ENCODE data around the gene DPPA5. TPM values are rescaled to one million over a fixed set of nuclear protein-coding genes. Genes with fewer than 3 reads are reported as not detected.
"Not testable (repeated sequence)": the region's sequence is repeated elsewhere in the genome, so short reads cannot be mapped to it uniquely, and the experiment has no call there.

The DPPA5 gene
- total and polyA plus RNA-seq, 5 donors from 2014 or later, result not detected

DNA sequence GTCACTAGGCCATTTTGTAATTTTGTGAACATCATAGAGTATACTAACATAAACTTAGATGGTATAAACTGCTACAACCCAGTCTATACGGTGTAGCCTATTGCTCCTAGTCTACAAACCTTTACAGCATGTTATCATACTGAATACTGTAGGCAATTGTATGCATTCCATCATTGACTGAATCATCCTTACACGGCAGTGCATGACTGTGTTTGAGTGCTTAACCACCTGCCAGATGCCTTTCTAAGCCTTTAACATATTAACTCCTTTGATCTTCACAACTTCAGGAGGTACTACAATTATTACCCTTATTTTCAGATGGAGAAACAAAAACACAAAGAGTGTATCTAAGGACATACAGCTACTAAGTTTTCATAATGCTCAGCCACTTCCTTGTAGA, 14.0 kb downstream of the DPPA5 start:
- Mint-ChIP-seq H3K9me3 (no peaks in the 10 kb centered on the region), H3K36me3 (no peaks in the 10 kb centered on the region), H3K4me1 (no peaks in the 10 kb centered on the region), H3K27me3 (peaks cover 28% of the 10 kb centered on the region), H3K27ac (no peak overlapping the region), H3K4me3 (no peak overlapping the region)
- no peaks in the 10 kb centered on the region for H3K27me3 ChIP-seq (ENCODE audit: control insufficient read depth, insufficient read depth, low read length)
- H3K36me3 ChIP-seq (ENCODE audit: control insufficient read depth, insufficient read depth, low read length), result no peaks in the 10 kb centered on the region
- no peaks in the 10 kb centered on the region for H3K9me3 ChIP-seq (ENCODE audit: control insufficient read depth in 2 of 2, low read length in 2 of 2)
- ATAC-seq (ENCODE audit: low read depth in 2 of 2) (no peak), DNase-seq (no peak)
- H3K4me1 ChIP-seq (ENCODE audit: control insufficient read depth, insufficient read depth, low read length, poor library complexity, severe bottlenecking), result no peaks in the 10 kb centered on the region
- no peak overlapping the region for H3K4me3 ChIP-seq (ENCODE audit: low read depth, low read length)
- no peak overlapping the region for H3K27ac ChIP-seq (ENCODE audit: insufficient read depth, low read length, poor library complexity, severe bottlenecking)

DNA sequence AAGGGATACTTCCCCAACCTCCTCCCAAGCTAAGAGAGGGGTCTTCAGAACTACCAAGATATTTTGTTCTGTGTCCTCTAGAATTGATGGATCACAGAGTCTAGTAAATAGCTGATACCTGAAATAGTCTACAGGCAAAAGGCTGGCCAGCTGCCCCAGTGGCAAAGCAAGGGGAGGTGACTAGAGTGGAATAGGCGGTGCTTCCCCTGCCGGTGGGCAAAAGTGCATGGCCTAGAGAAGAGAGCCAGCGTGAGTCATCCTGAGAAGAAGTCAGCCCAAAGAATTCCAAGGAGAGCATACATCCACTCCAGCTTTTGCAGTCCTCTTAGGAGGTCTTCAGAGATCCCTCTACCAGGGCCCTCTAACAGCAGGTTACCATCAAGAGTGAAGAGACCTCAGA, 14.7 kb downstream of the DPPA5 start:
- H3K27ac Mint-ChIP-seq, result no peak overlapping the region
- DNase-seq, result no peak
- no peaks in the 10 kb centered on the region for H3K36me3 ChIP-seq (ENCODE audit: control insufficient read depth, insufficient read depth, low read length)
- peaks cover 23% of the 10 kb centered on the region for H3K27me3 Mint-ChIP-seq
- no peak for ATAC-seq (ENCODE audit: low read depth in 2 of 2)
- no peaks in the 10 kb centered on the region for H3K27me3 ChIP-seq (ENCODE audit: control insufficient read depth, insufficient read depth, low read length)
- no peaks in the 10 kb centered on the region for H3K4me1 ChIP-seq (ENCODE audit: control insufficient read depth, insufficient read depth, low read length, poor library complexity, severe bottlenecking)
- no peaks in the 10 kb centered on the region for H3K9me3 Mint-ChIP-seq
- no peaks in the 10 kb centered on the region for H3K4me1 Mint-ChIP-seq
- H3K27ac ChIP-seq (ENCODE audit: insufficient read depth, low read length, poor library complexity, severe bottlenecking), result no peak overlapping the region
- H3K36me3 Mint-ChIP-seq, result no peaks in the 10 kb centered on the region
- no peak overlapping the region for H3K4me3 Mint-ChIP-seq
- no peaks in the 10 kb centered on the region for H3K9me3 ChIP-seq (ENCODE audit: control insufficient read depth in 2 of 2, low read length in 2 of 2)
- no peak overlapping the region for H3K4me3 ChIP-seq (ENCODE audit: low read depth, low read length)

DNA sequence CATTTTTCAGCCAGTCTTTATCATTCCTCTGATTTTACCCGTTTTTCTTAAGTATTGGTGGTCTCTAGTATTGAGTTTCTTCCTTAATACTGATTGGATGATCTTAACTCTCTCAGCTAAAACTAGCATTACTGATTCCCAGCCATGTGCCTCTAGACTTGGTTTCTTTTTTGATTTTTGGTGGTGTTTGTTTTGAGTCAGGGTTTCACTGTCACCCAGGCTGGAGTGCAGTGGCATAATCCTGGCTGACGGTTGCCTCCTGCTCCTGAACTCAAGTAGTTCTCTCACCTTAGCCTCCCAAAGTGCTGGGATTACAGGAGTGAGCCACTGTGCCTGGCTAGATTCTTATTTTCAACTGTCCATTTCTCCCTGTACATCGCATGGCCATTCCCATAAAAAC, 24.9 kb downstream of the DPPA5 start:
- peak in 1 of 3 donors; percentile 9 for DNase-seq
- H3K27me3 Mint-ChIP-seq, result peaks cover 23% of the 10 kb centered on the region
- H3K36me3 ChIP-seq (ENCODE audit: control insufficient read depth, insufficient read depth, low read length), result no peaks in the 10 kb centered on the region
- no peaks in the 10 kb centered on the region for H3K36me3 Mint-ChIP-seq
- no peaks in the 10 kb centered on the region for H3K9me3 ChIP-seq (ENCODE audit: control insufficient read depth in 2 of 2, low read length in 2 of 2)
- no peak overlapping the region for H3K4me3 ChIP-seq (ENCODE audit: low read depth, low read length)
- H3K27ac Mint-ChIP-seq, result no peak overlapping the region
- H3K4me3 Mint-ChIP-seq, result no peak overlapping the region
- no peak overlapping the region for H3K27ac ChIP-seq (ENCODE audit: insufficient read depth, low read length, poor library complexity, severe bottlenecking)
- ATAC-seq (ENCODE audit: low read depth in 2 of 2), result no peak
- no peaks in the 10 kb centered on the region for H3K4me1 ChIP-seq (ENCODE audit: control insufficient read depth, insufficient read depth, low read length, poor library complexity, severe bottlenecking)
- no peaks in the 10 kb centered on the region for H3K9me3 Mint-ChIP-seq
- H3K27me3 ChIP-seq (ENCODE audit: control insufficient read depth, insufficient read depth, low read length), result peaks cover 13% of the 10 kb centered on the region
- peaks cover 0 to 5% (median 1%) of the 10 kb centered on the region in 4 donors for H3K4me1 Mint-ChIP-seq

DNA sequence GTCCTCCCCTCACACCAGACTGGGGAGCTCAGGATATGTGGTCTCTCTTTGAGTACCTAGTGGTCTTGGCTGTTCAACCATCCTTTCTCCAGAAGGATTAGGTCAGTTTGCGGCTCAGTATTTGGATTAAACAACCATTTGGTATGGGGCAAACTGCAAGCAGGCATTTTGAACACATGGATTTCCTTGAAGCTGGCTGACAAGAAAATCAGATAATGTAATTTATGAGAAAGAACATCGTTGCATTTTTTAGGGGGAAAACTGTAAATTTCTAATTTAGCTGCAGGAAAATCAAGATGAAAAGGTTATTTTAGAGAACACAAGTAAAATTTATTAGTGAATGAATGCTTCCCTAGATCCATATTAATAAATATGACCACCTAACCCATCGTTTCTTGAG, 25.3 kb downstream of the DPPA5 start:
- no peak overlapping the region for H3K27ac ChIP-seq (ENCODE audit: insufficient read depth, low read length, poor library complexity, severe bottlenecking)
- Mint-ChIP-seq H3K36me3 (no peaks in the 10 kb centered on the region), H3K27ac (no peak overlapping the region), H3K27me3 (peaks cover 23% of the 10 kb centered on the region), H3K4me3 (no peak overlapping the region), H3K9me3 (no peaks in the 10 kb centered on the region), H3K4me1 (peaks cover 0 to 5% (median 1%) of the 10 kb centered on the region in 4 donors)
- H3K9me3 ChIP-seq (ENCODE audit: control insufficient read depth in 2 of 2, low read length in 2 of 2), result no peaks in the 10 kb centered on the region
- no peak for DNase-seq
- H3K4me3 ChIP-seq (ENCODE audit: low read depth, low read length), result no peak overlapping the region
- H3K36me3 ChIP-seq (ENCODE audit: control insufficient read depth, insufficient read depth, low read length), result no peaks in the 10 kb centered on the region
- no peaks in the 10 kb centered on the region for H3K4me1 ChIP-seq (ENCODE audit: control insufficient read depth, insufficient read depth, low read length, poor library complexity, severe bottlenecking)
- ATAC-seq (ENCODE audit: low read depth in 2 of 2), result no peak
- H3K27me3 ChIP-seq (ENCODE audit: control insufficient read depth, insufficient read depth, low read length), result peaks cover 13% of the 10 kb centered on the region

DNA sequence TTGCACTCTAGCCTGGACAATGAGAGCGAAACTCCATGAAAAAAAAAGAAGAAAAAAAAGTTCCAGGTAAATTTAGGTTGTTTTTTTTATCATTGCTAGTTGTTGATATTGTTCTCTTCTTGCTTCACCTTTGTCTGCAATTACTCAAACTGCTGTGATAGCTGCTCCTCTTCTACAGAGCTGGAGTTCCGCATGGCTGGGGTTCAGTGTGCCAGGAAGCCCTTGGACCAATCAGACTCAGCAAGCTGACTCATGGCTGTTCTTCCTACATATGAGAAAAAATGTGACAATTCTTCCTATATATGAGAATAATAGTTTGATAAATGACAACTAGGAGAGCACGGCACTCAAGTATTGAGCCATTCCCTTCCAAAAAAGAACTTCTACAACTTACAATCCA, 28.4 kb downstream of the DPPA5 start:
- ATAC-seq (ENCODE audit: low read depth in 2 of 2) (no peak), DNase-seq (no peak)
- peaks cover 27% of the 10 kb centered on the region for H3K27me3 Mint-ChIP-seq
- Histone ChIP-seq H3K9me3 (ENCODE audit: control insufficient read depth in 2 of 2, low read length in 2 of 2) (no peaks in the 10 kb centered on the region), H3K27me3 (ENCODE audit: control insufficient read depth, insufficient read depth, low read length) (peaks cover 6% of the 10 kb centered on the region), H3K4me3 (ENCODE audit: low read depth, low read length) (no peak overlapping the region), H3K27ac (ENCODE audit: insufficient read depth, low read length, poor library complexity, severe bottlenecking) (no peak overlapping the region), H3K4me1 (ENCODE audit: control insufficient read depth, insufficient read depth, low read length, poor library complexity, severe bottlenecking) (no peaks in the 10 kb centered on the region), H3K36me3 (ENCODE audit: control insufficient read depth, insufficient read depth, low read length) (no peaks in the 10 kb centered on the region)
- H3K36me3 Mint-ChIP-seq, result no peaks in the 10 kb centered on the region
- no peaks in the 10 kb centered on the region for H3K9me3 Mint-ChIP-seq
- H3K4me3 Mint-ChIP-seq, result no peak overlapping the region
- H3K27ac Mint-ChIP-seq, result no peak overlapping the region
- peaks cover 0 to 5% (median 1%) of the 10 kb centered on the region in 4 donors for H3K4me1 Mint-ChIP-seq

DNA sequence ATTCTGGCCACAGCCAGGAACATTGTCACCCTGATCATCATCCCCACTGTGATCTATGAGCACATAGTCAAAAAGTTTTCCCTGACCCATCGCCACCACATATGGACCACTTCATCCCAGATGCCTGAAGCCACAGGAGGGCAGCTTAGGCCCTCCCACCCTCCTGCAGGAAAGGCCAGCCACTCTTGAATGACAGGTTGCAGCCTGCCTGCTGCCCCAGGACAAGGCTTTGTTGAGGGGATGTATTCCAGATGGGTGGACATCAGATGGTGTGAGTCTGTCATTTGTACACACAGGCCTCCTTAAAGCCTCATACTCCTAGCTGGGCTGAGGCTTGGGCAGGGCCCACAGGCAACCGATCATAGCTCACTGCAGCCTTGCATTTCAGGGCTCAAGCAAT, 30.8 kb downstream of the DPPA5 start:
- no peak overlapping the region for H3K4me3 Mint-ChIP-seq
- Histone ChIP-seq H3K36me3 (ENCODE audit: control insufficient read depth, insufficient read depth, low read length) (no peaks in the 10 kb centered on the region), H3K4me1 (ENCODE audit: control insufficient read depth, insufficient read depth, low read length, poor library complexity, severe bottlenecking) (no peaks in the 10 kb centered on the region), H3K27ac (ENCODE audit: insufficient read depth, low read length, poor library complexity, severe bottlenecking) (no peak overlapping the region), H3K27me3 (ENCODE audit: control insufficient read depth, insufficient read depth, low read length) (no peaks in the 10 kb centered on the region), H3K4me3 (ENCODE audit: low read depth, low read length) (no peak overlapping the region), H3K9me3 (ENCODE audit: control insufficient read depth in 2 of 2, low read length in 2 of 2) (peaks cover 0 to 2% of the 10 kb centered on the region in 2 experiments)
- peaks cover 0 to 6% (median 0%) of the 10 kb centered on the region in 7 donors for H3K9me3 Mint-ChIP-seq
- no peak overlapping the region for H3K27ac Mint-ChIP-seq
- H3K36me3 Mint-ChIP-seq, result no peaks in the 10 kb centered on the region
- no peak for ATAC-seq (ENCODE audit: low read depth in 2 of 2)
- peaks cover 24% of the 10 kb centered on the region for H3K27me3 Mint-ChIP-seq
- H3K4me1 Mint-ChIP-seq, result peaks cover 0 to 5% (median 1%) of the 10 kb centered on the region in 4 donors
- DNase-seq, result no peak

DNA sequence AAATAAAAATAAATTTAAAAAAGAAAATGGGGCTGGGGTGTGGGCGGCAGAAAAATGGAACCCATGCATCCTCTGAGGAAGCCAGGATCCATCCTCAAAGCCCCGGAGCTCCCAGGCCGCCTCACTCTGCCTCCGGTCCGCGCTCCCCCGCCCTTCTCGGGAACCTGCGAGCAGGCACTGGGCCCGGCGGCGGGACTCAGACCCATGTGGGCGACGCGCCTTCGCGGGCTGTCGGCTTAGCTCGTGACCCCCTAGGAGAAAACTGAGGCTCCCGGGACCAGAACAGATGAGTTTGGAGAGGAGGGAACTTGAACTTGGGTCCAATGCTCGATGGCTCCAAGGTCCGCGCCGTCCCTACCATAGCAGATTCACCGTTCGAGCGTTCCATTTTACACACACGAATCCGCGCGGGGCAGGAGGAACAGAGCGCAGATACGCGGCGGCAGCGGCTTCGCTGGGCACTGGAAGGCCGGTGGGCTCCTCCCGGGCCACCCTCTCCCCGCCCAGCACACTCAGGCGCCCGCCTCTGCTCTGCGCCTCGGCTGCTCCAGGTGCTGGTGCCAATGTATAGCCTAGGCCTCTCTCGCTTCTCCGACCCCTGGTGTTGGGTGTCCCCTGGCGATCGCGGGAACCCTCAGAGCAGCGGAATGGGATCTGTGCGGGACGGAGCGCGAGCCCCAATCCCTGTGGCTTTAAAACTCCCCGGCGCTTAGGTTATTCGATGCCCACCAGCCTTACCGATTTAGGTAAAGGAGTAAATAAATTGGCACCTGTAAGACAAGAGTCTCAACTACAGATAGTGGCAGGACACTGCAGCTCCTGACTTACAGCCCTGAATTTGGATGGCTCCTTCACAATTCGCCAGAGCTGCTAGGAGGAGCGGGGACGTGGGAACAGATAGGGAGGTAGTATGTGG, 39.2 kb downstream of the DPPA5 start:
- no peak overlapping the region for H3K27ac Mint-ChIP-seq
- H3K9me3 Mint-ChIP-seq, result peaks cover 0 to 16% (median 3%) of the 10 kb centered on the region in 7 donors
- Histone ChIP-seq H3K4me3 (ENCODE audit: low read depth, low read length) (no peak overlapping the region), H3K27me3 (ENCODE audit: control insufficient read depth, insufficient read depth, low read length) (peaks cover 21% of the 10 kb centered on the region), H3K4me1 (ENCODE audit: control insufficient read depth, insufficient read depth, low read length, poor library complexity, severe bottlenecking) (peaks cover 6% of the 10 kb centered on the region), H3K9me3 (ENCODE audit: control insufficient read depth in 2 of 2, low read length in 2 of 2) (peaks cover 0 to 9% of the 10 kb centered on the region in 2 experiments), H3K27ac (ENCODE audit: insufficient read depth, low read length, poor library complexity, severe bottlenecking) (no peak overlapping the region), H3K36me3 (ENCODE audit: control insufficient read depth, insufficient read depth, low read length) (no peaks in the 10 kb centered on the region)
- ATAC-seq (ENCODE audit: low read depth in 2 of 2) (no peak), DNase-seq (no peak)
- H3K4me3 Mint-ChIP-seq, result no peak overlapping the region
- H3K27me3 Mint-ChIP-seq, result peaks cover 75% of the 10 kb centered on the region
- no peaks in the 10 kb centered on the region for H3K36me3 Mint-ChIP-seq
- H3K4me1 Mint-ChIP-seq, result peaks cover 5 to 16% (median 9%) of the 10 kb centered on the region in 4 donors

DNA sequence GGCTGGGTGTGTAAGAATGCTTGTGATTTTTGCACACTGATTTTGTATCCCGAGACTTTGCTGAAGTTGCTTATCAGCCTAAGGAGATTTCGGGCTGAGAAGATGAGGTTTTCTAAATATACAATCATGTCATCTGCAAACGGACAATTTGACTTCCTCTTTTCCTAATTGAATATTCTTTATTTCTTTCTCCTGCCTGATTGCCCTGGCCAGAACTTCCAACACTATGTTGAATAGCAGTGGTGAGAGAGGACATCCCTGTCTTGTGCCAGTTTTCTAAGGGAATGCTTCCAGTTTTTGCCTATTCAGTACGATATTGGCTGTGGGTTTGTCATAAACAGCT, 43.6 kb downstream of the DPPA5 start:
- not testable (repeated sequence) for H3K9me3 ChIP-seq (ENCODE audit: control insufficient read depth in 2 of 2, low read length in 2 of 2); H3K27me3 ChIP-seq (ENCODE audit: control insufficient read depth, insufficient read depth, low read length); ATAC-seq (ENCODE audit: low read depth in 2 of 2); H3K36me3 ChIP-seq (ENCODE audit: control insufficient read depth, insufficient read depth, low read length); H3K36me3 Mint-ChIP-seq; DNase-seq; H3K9me3 Mint-ChIP-seq
- H3K4me3 ChIP-seq (ENCODE audit: low read depth, low read length), result peak overlapping the region; percentile 89
- Mint-ChIP-seq H3K27me3 (peaks cover 45% of the 10 kb centered on the region), H3K4me3 (peak overlapping the region; percentile 93 to 99 (median 98)), H3K4me1 (peaks cover 5 to 44% (median 25%) of the 10 kb centered on the region in 4 donors), H3K27ac (peak overlapping the region in 2 of 3 donors; percentile 79 to 88)
- peak overlapping the region; percentile 15 for H3K27ac ChIP-seq (ENCODE audit: insufficient read depth, low read length, poor library complexity, severe bottlenecking)
- peaks cover 22% of the 10 kb centered on the region for H3K4me1 ChIP-seq (ENCODE audit: control insufficient read depth, insufficient read depth, low read length, poor library complexity, severe bottlenecking)
